Measurements from ENCODE around the gene HOXA10.

Gene HOXA10

GRCh38 chr7:27189997-27190748 is 16.1 kb upstream of the HOXA10 start:
- FAIRE-seq = no peak

- no peak for FAIRE-seq
Observed at GRCh38 chr7:27189295-27189996, 15.3 kb upstream of the HOXA10 start.

GRCh38 chr7:27188386-27189294 is 14.5 kb upstream of the HOXA10 start:
- FAIRE-seq = no peak

- no peak for FAIRE-seq
Observed at GRCh38 chr7:27187475-27188385, 13.6 kb upstream of the HOXA10 start.

- no peak for FAIRE-seq
Observed at GRCh38 chr7:27186668-27187474, 12.8 kb upstream of the HOXA10 start.

GRCh38 chr7:27185854-27186667 is 11.9 kb upstream of the HOXA10 start:
- FAIRE-seq = no peak

GRCh38 chr7:27185013-27185853 is 11.1 kb upstream of the HOXA10 start, which contains the start of gene HOXA11:
Gene HOXA11, minus strand, starts transcription at chr7:27185232. Its CDS starts 88 bp downstream, at chr7:27185144.
- no peak for FAIRE-seq

GRCh38 chr7:27184337-27185012 is 10.4 kb upstream of the HOXA10 start:
- FAIRE-seq = no peak

GRCh38 chr7:27183682-27184336 is 9.7 kb upstream of the HOXA10 start:
- no peak for FAIRE-seq

GRCh38 chr7:27182861-27183681 is 9.0 kb upstream of the HOXA10 start:
- no peak for FAIRE-seq

GRCh38 chr7:27182285-27182841 is 8.2 kb upstream of the HOXA10 start:
- no peak for FAIRE-seq

- no peak for FAIRE-seq
Observed at GRCh38 chr7:27181795-27182275, 7.7 kb upstream of the HOXA10 start.

GRCh38 chr7:27180431-27181420 is 6.6 kb upstream of the HOXA10 start:
- no peak for FAIRE-seq

GRCh38 chr7:27179503-27180430 is 5.6 kb upstream of the HOXA10 start:
- FAIRE-seq = no peak
